Measurements from ENCODE around the gene RELN.

- no peak for TF ChIP-seq CTCF (IDR thresholded peaks at IDR 0.05 in 2 of 3, conservative IDR thresholded peaks at IDR 0.05 in 1 of 3; ENCODE audit: control insufficient read depth in 2 of 3, extremely low read depth in 1 of 3, insufficient read depth in 1 of 3, low read depth in 3 of 3, low read length in 3 of 3)
- TF ChIP-seq TAF1 (IDR thresholded peaks at IDR 0.05; ENCODE audit: borderline replicate concordance, low read depth, low read length) = no peak
- no peak for TF ChIP-seq POLR2A (IDR thresholded peaks at IDR 0.05; ENCODE audit: low read depth, low read length)
- no peak for TF ChIP-seq CEBPZ (IDR thresholded peaks at IDR 0.05; ENCODE audit: low read depth, low read length)
- TF ChIP-seq ZNF592 (IDR thresholded peaks at IDR 0.05) = no peak
Measured at GRCh38 chr7:103718482-103719061, 270.9 kb downstream of the RELN start.

Measured in GM12878 (cell line).